GM19239 (cell line): ENCODE data around the gene PRLH.

ENCODE experiments used
- DNase-seq: peaks from one replicate; pipeline ENCODE4 v3.0.0; 2011; ENCODE audit warnings: low spot score; ENCODE audit not compliant: insufficient read length
- FAIRE-seq: peaks from 2 replicates; lab custom pipeline; 2011; peaks lifted over from hg19 to GRCh38; lab: Jason Lieb, UNC

The PRLH gene

DNA sequence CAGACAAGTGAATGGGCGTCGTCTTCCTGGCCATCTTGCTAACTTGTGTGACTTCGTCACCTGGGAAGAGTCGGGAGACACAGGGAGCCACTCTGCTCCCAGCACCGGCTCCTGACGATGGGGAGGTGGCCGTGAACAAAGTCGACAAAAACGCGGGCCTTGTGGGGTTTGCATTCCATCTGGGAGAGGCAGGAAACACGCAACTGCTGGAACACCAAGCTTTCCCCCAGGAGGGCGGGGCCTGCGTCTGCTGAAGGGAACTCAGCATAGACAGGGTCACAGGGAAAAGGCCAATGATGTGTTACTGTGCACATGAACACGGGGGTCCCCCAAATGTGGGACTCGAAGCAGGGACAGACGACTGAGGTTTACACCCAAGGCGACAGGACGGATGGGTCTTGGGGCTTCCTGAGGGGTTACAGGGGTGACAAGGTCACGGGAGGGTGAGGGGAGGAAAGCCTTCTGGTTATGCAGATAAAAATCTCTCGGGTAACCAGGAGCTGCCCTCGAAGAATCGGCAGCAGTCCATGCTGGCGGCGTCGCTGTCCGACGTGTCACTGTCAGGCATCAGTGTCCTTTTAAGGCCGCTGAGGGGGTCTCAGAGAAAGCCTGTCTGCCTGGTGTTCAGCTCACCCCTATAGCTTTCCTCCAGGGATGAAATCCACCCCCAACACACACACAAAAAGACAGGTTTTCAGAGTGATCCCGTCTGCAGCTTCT lies 28.2 kb upstream of the PRLH start:
- FAIRE-seq, result no peak
- no peak for DNase-seq

DNA sequence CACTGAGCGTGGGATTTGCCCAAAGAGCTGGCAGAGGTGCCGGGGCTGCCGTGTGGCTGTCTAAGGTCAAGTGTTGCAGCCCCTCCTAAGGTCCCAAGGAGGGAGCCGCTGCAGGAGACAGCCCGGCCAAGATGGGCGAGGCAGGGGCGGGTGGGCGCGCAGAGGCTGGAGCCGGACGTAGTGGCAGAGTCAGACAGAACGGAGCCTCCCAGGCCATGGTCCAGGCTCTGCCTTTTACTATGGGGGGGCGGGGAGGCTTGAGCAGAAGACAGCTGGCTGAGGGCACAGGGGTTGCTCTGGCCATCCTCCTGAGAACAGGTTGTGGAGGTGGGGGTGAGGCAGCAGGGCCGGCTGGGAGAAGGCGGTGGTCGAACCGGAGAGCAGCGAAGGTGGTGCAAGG lies 27.5 kb upstream of the PRLH start:
- FAIRE-seq (no peak), DNase-seq (no peak)

DNA sequence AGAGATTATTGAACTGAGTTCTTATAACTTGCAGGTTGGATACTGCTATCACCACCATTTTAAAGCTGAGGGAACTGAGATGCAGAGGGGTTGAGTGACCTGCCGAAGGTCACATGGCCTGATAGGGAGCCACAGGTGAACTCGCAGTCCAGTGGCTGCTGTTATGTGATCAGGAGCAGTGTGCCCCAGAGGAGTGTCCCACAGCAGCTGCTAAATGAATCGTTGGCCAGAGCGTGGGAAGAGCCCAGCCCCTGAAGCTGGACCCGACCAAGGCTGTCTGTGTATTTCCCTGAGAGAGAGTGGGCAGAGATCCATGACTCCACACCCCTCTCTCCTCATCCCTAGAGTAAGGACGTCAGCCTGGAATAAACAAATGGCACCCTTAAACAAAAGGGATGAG lies 26.7 kb upstream of the PRLH start:
- FAIRE-seq, result no peak
- DNase-seq, result no peak

DNA sequence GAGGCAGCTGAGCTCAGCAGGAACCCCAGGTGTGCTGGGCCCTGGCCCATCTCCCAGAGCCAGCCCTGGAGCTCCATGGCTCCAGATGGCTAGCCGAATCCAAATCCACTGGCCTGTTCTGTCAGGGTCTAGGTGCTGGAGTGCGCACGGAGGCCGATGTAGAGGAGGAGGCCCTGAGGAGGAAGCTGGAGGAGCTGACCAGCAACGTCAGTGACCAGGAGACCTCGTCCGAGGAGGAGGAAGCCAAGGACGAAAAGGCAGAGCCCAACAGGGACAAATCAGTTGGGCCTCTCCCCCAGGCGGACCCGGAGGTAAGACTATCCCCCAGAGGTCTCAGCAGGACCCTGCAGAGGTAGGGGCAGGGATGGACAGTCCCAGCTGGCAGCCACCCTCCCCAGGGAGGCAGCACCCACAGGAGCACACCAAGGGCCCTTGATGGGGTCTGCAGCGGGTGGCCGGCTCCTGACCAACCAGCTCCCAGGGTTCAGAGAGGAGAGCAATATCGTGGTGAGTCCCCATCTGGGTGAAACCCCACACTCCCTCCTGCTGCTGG lies 26.1 kb upstream of the PRLH start:
- DNase-seq, result no peak
- FAIRE-seq, result no peak

DNA sequence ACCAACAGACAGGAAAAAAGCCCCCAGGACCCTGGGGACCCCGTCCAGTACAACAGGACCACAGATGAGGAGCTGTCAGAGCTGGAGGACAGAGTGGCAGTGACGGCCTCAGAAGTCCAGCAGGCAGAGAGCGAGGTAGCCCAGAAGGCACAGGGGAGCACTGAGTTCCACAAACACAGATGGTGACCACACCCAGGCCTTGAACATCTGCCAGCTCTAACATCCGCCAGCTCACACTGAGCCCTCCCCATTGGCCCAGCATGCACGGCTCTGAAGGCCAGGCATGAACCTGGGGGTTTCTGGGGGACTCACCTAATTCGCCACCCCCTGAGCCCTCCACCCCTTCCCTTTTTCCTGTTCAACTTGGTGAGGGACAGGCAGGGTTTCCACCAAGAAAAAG lies 25.6 kb upstream of the PRLH start:
- DNase-seq (no peak), FAIRE-seq (no peak)

DNA sequence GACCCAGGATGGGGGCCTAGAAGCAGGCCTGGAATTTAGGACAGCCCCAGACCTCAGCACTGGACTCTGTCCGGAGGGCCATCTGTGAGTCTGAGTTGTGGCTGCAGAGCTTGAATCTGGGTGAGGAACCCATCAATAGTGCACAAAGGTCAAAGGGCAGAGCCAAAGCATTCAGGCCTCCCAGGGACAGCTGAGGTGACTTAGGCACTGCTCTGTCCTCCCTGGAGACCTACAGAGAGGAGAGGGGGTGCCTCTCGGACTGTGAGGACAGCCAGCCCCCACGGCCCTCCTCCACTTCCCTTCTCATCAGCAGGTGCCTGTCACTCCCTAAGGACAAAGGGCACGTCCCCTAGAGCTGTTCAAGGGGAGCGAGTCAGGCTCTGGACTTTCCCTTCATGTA lies 25.1 kb upstream of the PRLH start:
- no peak for FAIRE-seq

DNA sequence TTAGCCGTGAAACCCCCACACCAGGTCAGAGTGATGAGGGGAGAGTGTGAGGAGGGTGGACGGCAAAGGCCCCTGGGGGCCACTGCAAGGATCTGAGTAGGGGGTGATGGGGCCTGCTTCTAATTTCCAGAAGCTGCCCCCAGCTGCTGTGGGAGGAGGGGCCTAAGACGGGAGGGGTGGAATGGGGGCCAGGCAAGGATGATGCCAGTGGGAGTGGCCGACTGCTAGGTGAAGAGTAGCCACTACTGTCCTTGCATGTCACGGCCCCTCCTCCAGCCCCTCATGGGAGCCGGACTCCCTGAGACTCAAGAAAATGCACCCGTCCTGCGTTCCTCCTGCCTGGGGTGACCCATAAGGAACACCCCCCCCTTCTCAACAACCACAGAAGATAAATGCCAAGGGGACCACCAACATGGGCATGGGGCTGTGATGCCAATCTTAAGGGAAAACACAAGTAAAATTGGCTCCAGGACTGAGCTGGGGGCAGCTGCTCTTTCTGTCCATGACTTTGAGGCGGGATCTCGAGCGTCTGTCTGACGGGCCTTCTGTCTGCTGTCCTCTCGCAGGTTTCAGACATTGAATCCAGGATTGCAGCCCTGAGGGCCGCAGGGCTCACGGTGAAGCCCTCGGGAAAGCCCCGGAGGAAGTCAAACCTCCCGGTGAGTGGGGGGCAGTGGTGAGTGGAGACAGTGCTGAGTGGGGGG lies 24.2 kb upstream of the PRLH start:
- FAIRE-seq, result no peak
- DNase-seq, result no peak

More for the DNA sequence above, 25.1 kb upstream of the PRLH start:
- DNase-seq, result no peak

DNA sequence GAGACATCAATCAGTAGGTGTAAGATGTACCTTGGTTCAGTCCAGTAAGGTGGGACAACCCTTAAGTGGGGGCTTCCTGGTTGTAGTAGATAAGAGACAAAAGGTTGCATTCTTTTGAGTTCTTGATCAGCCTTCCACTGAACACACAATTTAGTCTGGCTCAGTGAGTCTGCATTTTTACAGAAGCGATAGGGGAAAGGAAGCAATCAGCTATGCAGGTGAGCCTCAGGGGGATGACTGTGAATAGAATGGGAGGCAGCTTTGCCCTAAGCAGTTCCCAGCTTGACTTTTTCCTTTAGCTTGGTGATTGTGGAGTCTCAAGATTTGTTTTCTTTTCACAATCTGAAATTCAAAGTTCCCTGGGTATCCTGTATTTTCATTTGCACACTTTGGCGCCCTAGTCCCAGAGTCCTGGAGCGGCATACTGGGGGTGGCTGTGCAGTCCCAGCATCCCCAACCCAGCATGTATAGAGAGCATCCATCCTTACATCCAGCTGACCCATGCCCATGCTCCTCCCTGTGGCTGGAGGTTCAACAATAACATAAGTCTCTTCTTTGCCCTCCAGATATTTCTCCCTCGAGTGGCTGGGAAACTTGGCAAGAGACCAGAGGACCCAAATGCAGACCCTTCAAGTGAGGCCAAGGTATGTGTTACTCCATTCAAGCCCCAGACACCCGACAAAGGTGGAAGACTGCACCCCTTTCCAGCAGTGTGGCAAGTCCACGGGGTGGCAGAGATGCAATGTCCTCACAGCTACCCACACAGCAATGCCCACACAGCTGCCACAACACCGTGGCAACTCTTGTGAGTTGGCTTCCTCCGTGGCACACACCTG lies 20.1 kb upstream of the PRLH start:
- FAIRE-seq, result no peak

DNA sequence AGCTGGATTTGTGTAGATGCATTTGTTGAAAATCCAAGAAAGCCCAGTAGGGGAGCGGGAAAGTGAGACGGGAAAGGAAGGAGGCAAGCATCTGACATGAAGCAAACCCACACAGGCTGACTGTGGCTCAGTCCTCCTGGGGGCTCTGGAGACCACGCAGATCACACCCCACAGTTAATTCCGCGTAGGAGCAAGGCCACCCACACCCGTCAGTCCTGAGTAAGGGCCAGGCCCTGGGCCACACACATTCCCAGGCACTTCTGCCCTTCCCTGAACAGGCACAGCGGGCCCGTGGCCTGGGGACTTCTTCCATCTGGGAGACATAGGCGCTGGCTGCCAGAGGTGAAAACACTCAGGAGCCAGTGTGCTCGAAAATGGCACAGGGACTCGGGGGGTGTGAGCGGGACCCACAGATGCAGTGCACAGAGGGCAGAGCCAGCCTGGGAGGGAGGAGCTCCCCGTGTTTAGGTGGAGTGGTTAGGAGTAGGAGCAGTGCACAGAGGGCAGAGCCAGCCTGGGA lies 19.4 kb upstream of the PRLH start:
- no peak for FAIRE-seq
- DNase-seq, result no peak

More for the DNA sequence above, 20.1 kb upstream of the PRLH start:
- no peak for DNase-seq

DNA sequence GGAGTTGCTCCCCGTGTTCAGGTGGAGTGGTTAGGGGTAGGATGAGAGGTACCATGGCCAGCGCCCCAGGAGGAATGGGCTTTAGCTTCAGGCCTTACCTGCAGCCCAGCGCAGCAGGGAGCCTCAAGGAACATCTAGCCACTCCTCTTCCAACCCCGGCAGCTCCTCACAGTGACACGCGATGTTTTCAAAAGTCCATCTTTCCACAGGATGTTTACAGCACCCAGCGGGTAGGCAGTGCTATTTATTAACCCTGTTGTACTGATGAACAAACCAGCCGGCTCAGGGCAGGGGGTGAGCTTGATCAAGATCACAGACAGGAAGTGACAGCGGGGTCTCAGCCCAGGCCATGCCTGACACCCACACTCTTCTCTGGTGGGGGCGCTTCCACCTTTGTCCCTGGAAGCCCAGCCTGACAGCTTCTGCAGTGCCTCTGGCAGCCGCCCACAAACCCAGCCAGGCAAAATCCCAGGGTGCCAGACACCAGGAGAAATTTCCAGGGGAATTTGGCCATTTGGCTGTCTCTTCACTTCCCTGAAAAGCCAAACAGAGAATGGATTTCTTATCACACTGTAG lies 18.4 kb upstream of the PRLH start:
- FAIRE-seq, result no peak

DNA sequence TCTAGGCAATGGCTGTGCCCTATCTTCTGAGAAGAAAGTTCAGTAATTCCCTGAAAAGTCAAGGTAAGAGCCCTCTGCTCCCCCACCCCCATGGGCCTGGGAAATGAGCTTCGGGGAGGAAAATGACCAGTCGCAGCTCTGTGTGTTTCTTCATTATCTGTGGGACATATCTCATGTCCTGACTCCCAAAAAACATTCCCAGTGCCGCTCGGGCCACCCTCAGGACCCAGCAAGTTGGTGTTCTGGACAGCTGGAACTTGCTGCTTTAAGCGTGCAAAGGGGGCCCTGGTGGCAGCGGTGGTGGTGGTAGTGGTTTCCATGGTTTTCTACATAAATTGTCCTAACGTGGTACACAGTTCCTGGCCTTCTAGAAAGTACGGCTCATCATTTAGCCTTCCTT lies 17.2 kb upstream of the PRLH start:
- no peak for FAIRE-seq
- DNase-seq, result no peak

More for the DNA sequence above, 18.4 kb upstream of the PRLH start:
- no peak for DNase-seq

DNA sequence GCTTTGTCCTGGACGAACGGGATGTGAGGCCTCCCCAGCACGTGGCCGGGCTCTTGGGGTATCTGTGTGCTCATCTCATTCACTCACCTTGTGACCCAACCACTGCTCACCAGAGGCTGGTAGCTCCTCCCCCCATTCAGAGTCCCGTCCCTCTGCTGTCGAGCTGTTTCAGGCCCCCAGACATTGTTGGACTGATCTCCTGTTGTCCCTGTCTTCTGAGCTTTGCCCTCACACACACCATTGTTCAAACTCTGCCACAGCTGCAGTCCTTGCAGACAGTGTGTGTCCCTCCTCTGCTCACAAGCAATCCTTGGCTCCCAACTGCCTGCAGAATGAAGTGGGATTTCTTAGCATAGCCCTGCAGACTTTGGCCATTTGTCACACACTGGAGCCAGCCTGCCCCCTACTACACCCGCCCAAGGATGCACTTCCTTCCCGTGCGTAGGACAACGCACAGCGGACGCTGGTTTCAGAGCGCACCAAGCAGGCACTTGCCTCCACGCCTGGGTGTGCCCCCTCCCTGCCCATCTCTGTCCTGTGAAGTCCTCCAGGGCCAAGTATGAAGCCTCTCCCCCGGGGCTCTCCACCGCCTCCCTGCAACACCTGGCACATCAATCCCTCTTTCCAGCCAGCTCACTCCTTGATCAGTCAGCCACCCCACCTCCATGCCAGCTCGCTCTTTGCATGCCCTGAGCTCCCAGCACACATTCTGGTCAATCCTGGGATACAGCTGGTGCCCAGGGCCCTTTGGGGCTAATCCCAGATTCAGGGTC lies 16.5 kb upstream of the PRLH start:
- no peak for FAIRE-seq
- DNase-seq, result no peak

DNA sequence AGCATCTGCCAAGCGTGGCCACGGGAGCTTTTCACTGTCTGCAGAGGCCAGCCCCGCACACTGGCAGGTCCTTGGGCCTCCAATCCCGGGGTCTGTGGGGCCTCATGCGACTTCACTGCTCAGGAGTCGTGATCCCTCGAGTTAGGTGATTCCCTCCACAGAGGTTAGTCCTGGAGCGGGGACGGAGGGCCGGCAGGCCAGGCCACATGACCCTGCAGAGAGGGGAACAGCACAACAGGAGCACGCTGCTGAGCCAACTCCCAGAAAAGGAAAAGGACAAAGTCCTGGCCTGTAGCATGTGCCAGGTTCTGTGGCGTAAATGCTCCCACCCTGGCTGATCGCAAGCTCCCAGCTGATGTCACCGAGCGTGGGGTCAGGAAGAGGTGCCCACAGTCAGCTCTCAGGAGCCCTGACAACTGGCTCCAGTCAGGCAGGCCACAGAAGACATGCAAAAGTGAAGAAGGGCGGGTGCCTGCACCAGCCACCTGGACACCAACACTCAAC lies 15.3 kb upstream of the PRLH start:
- no peak for FAIRE-seq
- DNase-seq, result no peak

DNA sequence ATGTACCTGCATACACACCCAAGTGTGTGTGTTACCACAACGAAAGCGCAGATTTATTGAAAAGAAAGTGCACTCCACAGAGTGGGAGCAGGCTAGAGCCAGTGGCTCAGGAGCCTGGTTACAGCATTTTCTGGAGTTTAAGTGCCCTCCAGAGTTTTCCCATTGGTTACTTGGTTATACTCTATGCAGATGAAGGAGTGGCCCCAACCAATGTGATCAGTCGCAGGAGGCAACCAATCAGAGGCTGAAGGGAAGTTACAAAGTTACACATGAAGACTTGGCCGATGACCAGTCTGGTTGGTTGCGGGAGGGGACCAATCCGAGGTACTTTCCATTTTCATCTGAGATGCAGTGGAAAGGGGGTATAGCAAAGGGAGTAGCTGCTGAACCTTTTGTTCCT lies 13.5 kb upstream of the PRLH start:
- FAIRE-seq (no peak), DNase-seq (no peak)

DNA sequence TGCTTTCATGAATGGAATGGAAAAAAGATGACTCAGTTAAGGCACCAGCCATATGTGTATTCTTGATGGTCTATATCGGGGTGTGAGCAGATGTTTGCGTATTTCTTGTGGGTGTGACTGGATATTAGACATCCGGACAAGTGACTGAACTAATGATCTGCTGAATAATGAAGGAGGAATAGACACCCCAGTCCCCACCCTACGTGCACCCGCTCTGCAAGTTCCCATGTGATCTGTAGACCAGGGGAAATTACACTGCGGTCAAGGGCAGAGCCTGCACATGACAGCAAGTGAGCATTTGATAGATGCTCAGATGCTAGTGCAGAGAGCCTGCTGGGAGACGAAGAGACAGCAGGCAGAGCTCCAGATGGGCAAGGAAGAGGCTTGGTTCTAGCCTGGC lies 12.4 kb upstream of the PRLH start:
- DNase-seq (no peak), FAIRE-seq (no peak)

DNA sequence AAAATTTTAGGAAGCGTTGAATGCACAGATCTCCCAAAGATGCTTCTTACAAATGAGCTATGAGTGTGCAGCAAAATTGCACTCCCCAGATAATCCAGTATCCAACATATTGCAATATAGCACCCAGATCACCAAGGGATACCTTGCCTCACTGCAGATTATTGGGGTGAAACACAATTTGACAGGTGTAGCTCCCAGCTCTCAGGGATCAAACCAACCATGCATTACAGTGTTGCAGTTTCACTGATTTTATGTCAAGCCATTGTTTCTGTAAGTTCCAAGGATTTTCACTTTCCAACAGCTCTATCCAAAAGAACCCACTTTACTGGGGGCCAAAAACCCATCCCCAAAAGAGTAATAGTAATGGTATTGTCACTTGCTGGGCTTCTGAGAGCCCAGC lies 10.8 kb upstream of the PRLH start:
- DNase-seq (no peak), FAIRE-seq (no peak)

DNA sequence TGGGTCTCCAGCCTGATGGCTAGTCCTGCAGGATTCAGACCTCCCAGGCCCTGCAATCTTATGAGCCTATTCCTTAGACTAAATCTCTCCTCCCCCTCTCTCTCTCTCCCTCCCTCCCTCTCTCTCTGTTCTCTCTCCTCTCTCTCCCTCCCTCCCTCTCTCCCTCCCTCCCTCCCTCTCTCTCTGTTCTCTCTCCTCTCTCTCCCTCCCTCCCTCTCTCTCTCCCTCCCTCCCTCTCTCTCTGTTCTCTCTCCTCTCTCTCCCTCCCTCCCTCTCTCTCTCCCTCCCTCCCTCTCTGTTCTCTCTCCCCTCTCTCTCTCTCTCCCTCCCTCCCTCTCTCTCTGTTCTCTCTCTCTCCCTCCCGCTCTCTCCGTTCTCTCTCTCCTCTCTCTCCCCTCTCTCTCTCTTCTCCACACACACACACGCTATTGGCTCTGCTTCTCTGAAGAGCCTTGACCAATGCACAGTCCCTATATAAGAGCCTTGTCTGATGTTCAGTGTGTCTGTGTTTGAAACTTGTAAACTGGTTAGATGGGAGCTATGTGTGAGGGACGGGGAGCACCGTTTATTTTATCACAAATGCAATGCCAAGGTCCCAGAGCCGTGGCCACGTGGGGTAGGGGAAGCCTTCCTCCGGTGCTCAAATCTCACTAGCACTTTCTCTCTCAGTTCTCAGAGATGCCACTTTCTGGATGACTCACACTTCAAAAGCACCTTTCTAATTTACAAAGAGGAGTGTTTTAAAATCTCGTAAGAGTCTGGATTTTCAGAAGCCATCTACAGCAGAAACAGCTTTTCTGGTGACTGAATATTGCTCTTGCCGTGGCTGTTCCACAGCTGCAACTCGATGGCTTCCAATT lies 9.4 kb upstream of the PRLH start:
- DNase-seq (peak; percentile 70), FAIRE-seq (peak; percentile 76)

DNA sequence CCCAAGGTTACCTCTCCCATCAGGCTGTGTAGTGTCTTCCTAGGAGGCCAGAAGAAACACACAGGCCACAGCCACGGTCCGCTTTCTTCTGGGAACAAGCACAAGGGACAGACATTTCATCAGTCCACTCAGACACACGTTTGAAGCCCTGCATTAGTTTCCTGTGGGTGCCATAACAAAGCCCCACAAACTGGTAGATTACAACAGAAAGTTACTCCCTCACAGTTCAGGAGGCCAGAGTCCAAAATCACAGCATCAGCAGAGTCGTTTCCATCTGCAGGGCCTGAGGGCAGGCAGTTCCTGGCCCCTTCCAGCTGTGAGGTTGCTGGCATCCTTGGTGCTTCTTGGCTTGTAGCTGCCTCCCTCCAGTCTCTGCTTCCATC lies 8.8 kb upstream of the PRLH start:
- FAIRE-seq (peak; percentile 18), DNase-seq (no peak)
